ENCODE measurements around the gene DOCK2.

The DOCK2 gene

GRCh38 chr5:169646856-169647255, 9.8 kb downstream of the DOCK2 start:
- Histone ChIP-seq H3K27me3 (ENCODE audit: insufficient read depth, poor library complexity, severe bottlenecking) (no peaks in the 10 kb centered on the region), H3K4me3 (ENCODE audit: severe bottlenecking) (no peak overlapping the region), H3K4me1 (ENCODE audit: insufficient read depth, poor library complexity, severe bottlenecking) (no peaks in the 10 kb centered on the region), H3K27ac (ENCODE audit: poor library complexity, severe bottlenecking) (no peak overlapping the region), H3K9me3 (ENCODE audit: severe bottlenecking) (no peaks in the 10 kb centered on the region), H3K36me3 (ENCODE audit: low read depth) (no peaks in the 10 kb centered on the region)
- no peak for ATAC-seq (ENCODE audit: low read depth)
- TF ChIP-seq CTCF (IDR thresholded peaks at IDR 0.05; ENCODE audit: poor library complexity, severe bottlenecking): no peak
- DNase-seq (ENCODE audit: low spot score): no peak

GRCh38 chr5:169647566-169647965, 10.5 kb downstream of the DOCK2 start:
- no peaks in the 10 kb centered on the region for H3K27me3 ChIP-seq (ENCODE audit: insufficient read depth, poor library complexity, severe bottlenecking)
- no peak for ATAC-seq (ENCODE audit: low read depth)
- H3K4me3 ChIP-seq (ENCODE audit: severe bottlenecking): no peak overlapping the region
- no peaks in the 10 kb centered on the region for H3K9me3 ChIP-seq (ENCODE audit: severe bottlenecking)
- no peaks in the 10 kb centered on the region for H3K36me3 ChIP-seq (ENCODE audit: low read depth)
- H3K4me1 ChIP-seq (ENCODE audit: insufficient read depth, poor library complexity, severe bottlenecking): no peaks in the 10 kb centered on the region
- no peak for DNase-seq (ENCODE audit: low spot score)
- TF ChIP-seq CTCF (IDR thresholded peaks at IDR 0.05; ENCODE audit: poor library complexity, severe bottlenecking): no peak
- no peak overlapping the region for H3K27ac ChIP-seq (ENCODE audit: poor library complexity, severe bottlenecking)

- Histone ChIP-seq H3K27ac (ENCODE audit: poor library complexity, severe bottlenecking) (no peak overlapping the region), H3K4me1 (ENCODE audit: insufficient read depth, poor library complexity, severe bottlenecking) (no peaks in the 10 kb centered on the region), H3K9me3 (ENCODE audit: severe bottlenecking) (no peaks in the 10 kb centered on the region), H3K4me3 (ENCODE audit: severe bottlenecking) (no peak overlapping the region), H3K36me3 (ENCODE audit: low read depth) (no peaks in the 10 kb centered on the region), H3K27me3 (ENCODE audit: insufficient read depth, poor library complexity, severe bottlenecking) (no peaks in the 10 kb centered on the region)
- no peak for TF ChIP-seq CTCF (IDR thresholded peaks at IDR 0.05; ENCODE audit: poor library complexity, severe bottlenecking)
- ATAC-seq (ENCODE audit: low read depth): no peak
- DNase-seq (ENCODE audit: low spot score): no peak
These were observed 11.7 kb downstream of the DOCK2 start for GRCh38 chr5:169648725-169649310.

GRCh38 chr5:169649486-169649885, 12.4 kb downstream of the DOCK2 start:
- DNase-seq (ENCODE audit: low spot score) (no peak), ATAC-seq (ENCODE audit: low read depth) (no peak)
- no peaks in the 10 kb centered on the region for H3K36me3 ChIP-seq (ENCODE audit: low read depth)
- no peak overlapping the region for H3K27ac ChIP-seq (ENCODE audit: poor library complexity, severe bottlenecking)
- H3K4me1 ChIP-seq (ENCODE audit: insufficient read depth, poor library complexity, severe bottlenecking): no peaks in the 10 kb centered on the region
- no peak overlapping the region for H3K4me3 ChIP-seq (ENCODE audit: severe bottlenecking)
- H3K9me3 ChIP-seq (ENCODE audit: severe bottlenecking): no peaks in the 10 kb centered on the region
- no peak for TF ChIP-seq CTCF (IDR thresholded peaks at IDR 0.05; ENCODE audit: poor library complexity, severe bottlenecking)
- H3K27me3 ChIP-seq (ENCODE audit: insufficient read depth, poor library complexity, severe bottlenecking): no peaks in the 10 kb centered on the region

GRCh38 chr5:169650701-169651331, 13.7 kb downstream of the DOCK2 start:
- H3K27me3 ChIP-seq (ENCODE audit: insufficient read depth, poor library complexity, severe bottlenecking): no peaks in the 10 kb centered on the region
- no peaks in the 10 kb centered on the region for H3K36me3 ChIP-seq (ENCODE audit: low read depth)
- H3K27ac ChIP-seq (ENCODE audit: poor library complexity, severe bottlenecking): no peak overlapping the region
- DNase-seq (ENCODE audit: low spot score): no peak
- ATAC-seq (ENCODE audit: low read depth): peak; percentile 75
- no peaks in the 10 kb centered on the region for H3K9me3 ChIP-seq (ENCODE audit: severe bottlenecking)
- no peak for TF ChIP-seq CTCF (IDR thresholded peaks at IDR 0.05; ENCODE audit: poor library complexity, severe bottlenecking)
- H3K4me3 ChIP-seq (ENCODE audit: severe bottlenecking): no peak overlapping the region
- H3K4me1 ChIP-seq (ENCODE audit: insufficient read depth, poor library complexity, severe bottlenecking): no peaks in the 10 kb centered on the region
